Esophagus squamous epithelium (tissue), 4 donors: ENCODE results near the gene KLF7.

ENCODE experiments used
- POLR2A ChIP-seq, 4 donors: fragments of 450-650 bp; IDR thresholded peaks; one replicate each; pipeline ENCODE4 v1.6.1; 2017; ENCODE audit warnings: antibody characterized with exemption in 4 of 4, mild to moderate bottlenecking in 4 of 4, moderate library complexity in 3 of 4
- TF ChIP-seq, protein P1 (sequence below), 6 experiments: fragments of 450-650 bp in 4 of 6; fragments of 200-600 bp in 2 of 6; sonication (generic) in 2 of 6; IDR thresholded peaks; one replicate each; pipeline ENCODE4 v1.5.1; 2016 to 2019; ENCODE audit warnings: antibody characterized with exemption in 6 of 6, mild to moderate bottlenecking in 4 of 6, moderate library complexity in 4 of 6

- TF ChIP-seq, protein P1, sequence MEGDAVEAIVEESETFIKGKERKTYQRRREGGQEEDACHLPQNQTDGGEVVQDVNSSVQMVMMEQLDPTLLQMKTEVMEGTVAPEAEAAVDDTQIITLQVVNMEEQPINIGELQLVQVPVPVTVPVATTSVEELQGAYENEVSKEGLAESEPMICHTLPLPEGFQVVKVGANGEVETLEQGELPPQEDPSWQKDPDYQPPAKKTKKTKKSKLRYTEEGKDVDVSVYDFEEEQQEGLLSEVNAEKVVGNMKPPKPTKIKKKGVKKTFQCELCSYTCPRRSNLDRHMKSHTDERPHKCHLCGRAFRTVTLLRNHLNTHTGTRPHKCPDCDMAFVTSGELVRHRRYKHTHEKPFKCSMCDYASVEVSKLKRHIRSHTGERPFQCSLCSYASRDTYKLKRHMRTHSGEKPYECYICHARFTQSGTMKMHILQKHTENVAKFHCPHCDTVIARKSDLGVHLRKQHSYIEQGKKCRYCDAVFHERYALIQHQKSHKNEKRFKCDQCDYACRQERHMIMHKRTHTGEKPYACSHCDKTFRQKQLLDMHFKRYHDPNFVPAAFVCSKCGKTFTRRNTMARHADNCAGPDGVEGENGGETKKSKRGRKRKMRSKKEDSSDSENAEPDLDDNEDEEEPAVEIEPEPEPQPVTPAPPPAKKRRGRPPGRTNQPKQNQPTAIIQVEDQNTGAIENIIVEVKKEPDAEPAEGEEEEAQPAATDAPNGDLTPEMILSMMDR (IDR thresholded peaks at IDR 0.05): no peak
- TF ChIP-seq POLR2A (IDR thresholded peaks at IDR 0.05): no peak
Measured at GRCh38 chr2:207151048-207151447, 14.7 kb downstream of the KLF7 start.
